ENCODE results near the gene KCNJ4.
"Not testable (repeated sequence)": the region's sequence is repeated elsewhere in the genome, so short reads cannot be mapped to it uniquely, and the experiment has no call there.

DNA sequence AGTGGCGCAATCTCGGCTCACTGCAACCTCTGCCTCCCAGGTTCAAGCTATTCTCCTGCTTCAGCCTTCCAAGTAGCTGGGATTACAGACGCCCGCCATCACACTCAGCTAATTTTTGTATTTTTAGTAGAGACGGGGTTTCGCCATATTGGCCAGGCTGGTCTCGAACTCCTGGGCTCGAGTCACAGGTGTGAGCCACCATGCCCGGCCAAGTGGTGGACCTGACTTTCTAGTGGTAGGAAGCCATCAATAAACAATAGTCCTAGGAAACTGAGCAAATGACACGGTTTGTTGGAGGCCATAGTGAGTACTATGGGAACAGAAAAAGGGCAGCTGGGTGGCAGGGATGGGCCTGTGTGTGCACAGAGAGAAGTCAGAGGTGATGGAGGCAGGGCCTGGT is 15.2 kb upstream of the KCNJ4 start:
- TF ChIP-seq POLR2A, CTCF (IDR thresholded peaks at IDR 0.05): not testable (repeated sequence)

Measured in thyroid gland (tissue), 4 donors.